Pancreas (tissue), 10 donors: ENCODE measurements around the gene ANKRD27. TPM values are rescaled to one million over a fixed set of nuclear protein-coding genes. Genes with fewer than 3 reads are reported as not detected.

Experiments used
- ATAC-seq, 4 donors: fragments of 200-7000 bp; cut with Tn5 transposase; one replicate each; pipeline versions ENCODE4 v1.8.0 to v1.9.1; 2020; ENCODE audit warnings: mild to moderate bottlenecking in 4 of 4, moderate library complexity in 4 of 4
- DNase-seq, 6 donors: peaks; one replicate each; pipeline ENCODE4 v3.0.0-alpha.2; 2020
- FAIRE-seq: peaks from 2 replicates; lab custom pipeline; 2012; peaks lifted over from hg19 to GRCh38; lab: Jason Lieb, UNC
- H3K27ac ChIP-seq, 4 donors: fragments of 200-600 bp; sonication (generic); 1 replicate in 3 of 4; 2 replicates in 1 of 4; pipeline versions ENCODE4 v1.5.0 to v1.8.0; 2020
- H3K27me3 ChIP-seq, 4 donors: fragments of 200-600 bp; one replicate each; pipeline ENCODE4 v1.8.0; 2021
- H3K36me3 ChIP-seq, 3 donors: fragments of 200-600 bp; sonication (generic) in 1 of 3; one replicate each; pipeline versions ENCODE4 v1.5.0 to v1.8.0; 2020 to 2021
- H3K4me1 ChIP-seq, 3 donors: fragments of 200-600 bp; one replicate each; pipeline ENCODE4 v1.8.0; 2021
- H3K4me3 ChIP-seq, 4 donors: fragments of 200-600 bp; sonication (generic) in 2 of 4; one replicate each; pipeline versions ENCODE4 v1.5.0 to v1.8.0; 2020 to 2021
- H3K9me3 ChIP-seq, 4 donors: fragments of 200-600 bp; one replicate each; pipeline ENCODE4 v1.8.0; 2021
- CTCF ChIP-seq, 4 donors: fragments of 200-600 bp; sonication (generic) in 3 of 4; IDR thresholded peaks; one replicate each; pipeline versions ENCODE4 v1.5.0 to v1.8.0; 2021; ENCODE audit warnings: antibody characterized with exemption in 4 of 4
- WGBS, 2 donors: extraction: QIAGEN DNeasy Blood & Tissue Kit; methylation state at CpG; one replicate each; pipeline ENCODE4 v1.1.7; 2013; 5-methylcytosine and 5-hydroxymethylcytosine counted together
- intact Hi-C, 3 donors: fragments of 100-400 bp; cut with DNase I; formaldehyde crosslinking; loops; one replicate each; pipeline versions ENCODE4 v1.11.1 to v1.14.2; 2022
- polyA plus RNA-seq, 2 donors: library from polyadenylated mRNA; stranded (reverse); fragments of 200-250 nt; gene quantifications; one replicate each; pipeline ENCODE4 v1.2.3, GENCODE V29; 2013
- total RNA-seq, 6 donors: library from RNA; stranded (reverse); fragmentation: NEBNext Ultra II Directional in 4 of 6; extraction: Animal tissue kit (Norgen Biotek cat#: 25700) in 4 of 6; gene quantifications; one replicate each; pipeline versions ENCODE4 v1.2.1 to v1.2.4, GENCODE V29; 2021 to 2023
- donor health status: healthy with polysubstance abuse.
- donor health status: DM: no; HTN: no; CAD: no; lungs with moderate emphysema.
- donor health status: DM: no; HTN: no; CAD: no.
- donor health status: control.
- donor health status: control.
- donor health status: Bipolar disorder and iron deficiency.
- donor health status: DM: yes; HTN: yes; CAD: no.
- donor health status: DM: no; HTN: no; CAD: no.
- donor health status: DM: no; HTN: no; CAD: no.
- donor health status: DM: yes; HTN: yes; CAD: no.

Gene ANKRD27
- total and polyA plus RNA-seq, 8 donors, result 4.5 to 17.6 (median 9.6) TPM

- H3K9me3 ChIP-seq, result no peaks in the 10 kb centered on the region
- WGBS, 2 donors, result 50 to 59% methylated on average over 10 of the region's 10 CpGs
- DNase-seq (no peak), ATAC-seq (no peak), FAIRE-seq (no peak)
- no peaks in the 10 kb centered on the region for H3K36me3 ChIP-seq
- no peak overlapping the region for H3K27ac ChIP-seq
- H3K4me1 ChIP-seq, result no peaks in the 10 kb centered on the region
- intact Hi-C loops, result no loop called here
- TF ChIP-seq CTCF (IDR thresholded peaks at IDR 0.05), result no peak
- H3K4me3 ChIP-seq, result no peak overlapping the region
- H3K27me3 ChIP-seq, result no peaks in the 10 kb centered on the region
Measured at GRCh38 chr19:32558607-32559228, 116.3 kb downstream of the ANKRD27 start.

GRCh38 chr19:32555786-32556185 is 119.2 kb downstream of the ANKRD27 start:
- Histone ChIP-seq H3K27me3 (no peaks in the 10 kb centered on the region), H3K4me3 (no peak overlapping the region), H3K4me1 (no peaks in the 10 kb centered on the region), H3K27ac (no peak overlapping the region), H3K9me3 (no peaks in the 10 kb centered on the region), H3K36me3 (no peaks in the 10 kb centered on the region)
- no peak for FAIRE-seq
- no peak for TF ChIP-seq CTCF (IDR thresholded peaks at IDR 0.05)
- intact Hi-C loops, result no loop called here
- 69 to 95% methylated on average over 1 of the region's 1 CpG for WGBS, 2 donors
- no peak for DNase-seq
- no peak for ATAC-seq

GRCh38 chr19:32550666-32551065 is 124.3 kb downstream of the ANKRD27 start:
- Histone ChIP-seq H3K27me3 (no peaks in the 10 kb centered on the region), H3K4me3 (no peak overlapping the region), H3K4me1 (no peaks in the 10 kb centered on the region), H3K27ac (no peak overlapping the region), H3K9me3 (no peaks in the 10 kb centered on the region), H3K36me3 (no peaks in the 10 kb centered on the region)
- intact Hi-C loops, result no loop called here
- FAIRE-seq, result no peak
- no peak for DNase-seq
- 36 to 38% methylated on average over 5 of the region's 5 CpGs for WGBS, 2 donors
- ATAC-seq, result no peak
- no peak for TF ChIP-seq CTCF (IDR thresholded peaks at IDR 0.05)

Other genes with a start within 250 kb of the ANKRD27 start
- 10 to 100 TPM; 24.8 to 43.1 (median 36.6) TPM for gene PDCD5, start 94.0 kb downstream of the ANKRD27 start, total RNA-seq
- gene PDCD5, start 94.0 kb downstream of the ANKRD27 start, polyA plus RNA-seq, result 10 to 100 TPM; 46.4 to 80.8 TPM
- gene RGS9BP, start 668 bp upstream of the ANKRD27 start, total RNA-seq, result under 1 TPM in 4 of 6 donors, not detected in 2; 0.06 to 0.25 (median 0.18) TPM
- gene RGS9BP, start 668 bp upstream of the ANKRD27 start, polyA plus RNA-seq, result under 1 TPM in 1 of 2 donors, not detected in 1; 0.02 TPM
- 1 to 10 TPM; 2.5 to 8.2 (median 5.5) TPM for gene NUDT19, start 16.6 kb upstream of the ANKRD27 start, total RNA-seq
- 1 to 10 TPM; 3.1 TPM for gene NUDT19, start 16.6 kb upstream of the ANKRD27 start, polyA plus RNA-seq
- gene TDRD12, start 44.6 kb upstream of the ANKRD27 start, total RNA-seq, result under 1 TPM in 3 of 6 donors, not detected in 3; 0.06 to 0.84 (median 0.17) TPM
- gene TDRD12, start 44.6 kb upstream of the ANKRD27 start, polyA plus RNA-seq, result under 1 TPM; 0.07 to 0.11 TPM
- gene SLC7A9, start 194.6 kb upstream of the ANKRD27 start, total RNA-seq, result under 1 TPM in 3 of 6 donors, not detected in 3; 0.08 to 0.44 (median 0.28) TPM
- 1 to 10 TPM in 1 of 2 donors, under 1 TPM in 1; 0.27 to 1.1 TPM for gene SLC7A9, start 194.6 kb upstream of the ANKRD27 start, polyA plus RNA-seq